Mesendoderm (in vitro differentiated cells): ENCODE measurements around the gene FAM200B.

Source experiments
- DNase-seq: peaks from one replicate; pipeline ENCODE4 v3.0.0; 2013
- H2AK5ac ChIP-seq: 2 replicates; pipeline ENCODE4 v1.6.1; 2013; ENCODE audit warnings: low read length, inconsistent platforms
- H2BK120ac ChIP-seq: 2 replicates; pipeline ENCODE4 v1.6.1; 2013; ENCODE audit warnings: low read depth, mild to moderate bottlenecking, low read length, moderate library complexity, mixed read lengths
- H2BK15ac ChIP-seq: replicated peaks from 2 replicates; pipeline ENCODE4 v1.6.1; 2013; ENCODE audit warnings: low read depth, mild to moderate bottlenecking, moderate library complexity
- H2BK5ac ChIP-seq: 2 replicates; pipeline ENCODE4 v1.6.1; 2013; ENCODE audit warnings: low read length, inconsistent platforms
- H3K18ac ChIP-seq: 2 replicates; pipeline ENCODE4 v1.6.1; 2013; ENCODE audit warnings: mild to moderate bottlenecking, low read length, mixed read lengths
- H3K23ac ChIP-seq: one replicate; pipeline ENCODE4 v1.6.1; 2013; ENCODE audit warnings: low read length
- H3K27ac ChIP-seq: 2 replicates; pipeline ENCODE4 v1.5.1; 2013; ENCODE audit warnings: low read depth, mild to moderate bottlenecking, inconsistent platforms, low read length, moderate library complexity
- H3K27me3 ChIP-seq: 2 replicates; pipeline ENCODE4 v1.6.1; 2013; ENCODE audit warnings: low read length, control low read depth, mild to moderate bottlenecking, inconsistent platforms; ENCODE audit not compliant: insufficient read depth, poor library complexity
- H3K36me3 ChIP-seq: 2 replicates; pipeline ENCODE4 v1.6.1; 2013; ENCODE audit warnings: low read length, inconsistent platforms; ENCODE audit not compliant: control insufficient read depth, insufficient read depth
- H3K4ac ChIP-seq: one replicate; pipeline ENCODE4 v1.6.1; 2013; ENCODE audit warnings: low read depth, mild to moderate bottlenecking, low read length, moderate library complexity
- H3K4me1 ChIP-seq: 2 replicates; pipeline ENCODE4 v1.6.1; 2013; ENCODE audit warnings: low read depth, low read length, inconsistent platforms; ENCODE audit not compliant: control insufficient read depth
- H3K4me2 ChIP-seq: 2 replicates; pipeline ENCODE4 v1.6.1; 2013; ENCODE audit warnings: low read length
- H3K4me3 ChIP-seq: 2 replicates; pipeline ENCODE4 v1.5.1; 2013; ENCODE audit warnings: mild to moderate bottlenecking, low read length
- H3K56ac ChIP-seq: one replicate; pipeline ENCODE4 v1.6.1; 2013; ENCODE audit warnings: low read length
- H3K79me1 ChIP-seq: 2 replicates; pipeline ENCODE4 v1.6.1; 2013; ENCODE audit warnings: low read length, inconsistent platforms
- H3K79me2 ChIP-seq: 2 replicates; pipeline ENCODE4 v1.6.1; 2013; ENCODE audit warnings: mild to moderate bottlenecking, low read length; ENCODE audit not compliant: control insufficient read depth, insufficient read depth
- H3K9ac ChIP-seq: 2 replicates; pipeline ENCODE4 v1.6.1; 2013; ENCODE audit warnings: low read length, inconsistent platforms
- H4K5ac ChIP-seq: one replicate; pipeline ENCODE4 v1.6.1; 2013; ENCODE audit warnings: low read length
- H4K8ac ChIP-seq: one replicate; pipeline ENCODE4 v1.6.1; 2013; ENCODE audit warnings: low read depth, mild to moderate bottlenecking, control low read depth, low read length, moderate library complexity
- WGBS: extraction: QIAGEN DNeasy Blood & Tissue Kit; methylation state at CpG from one replicate; pipeline ENCODE4 v1.1.7; 2013; ENCODE audit warnings: low lambda C conversion rate, missing lambda C conversion rate; ENCODE audit not compliant: insufficient coverage; ENCODE audit errors: extremely low coverage; 5-methylcytosine and 5-hydroxymethylcytosine counted together

Gene FAM200B

DNA sequence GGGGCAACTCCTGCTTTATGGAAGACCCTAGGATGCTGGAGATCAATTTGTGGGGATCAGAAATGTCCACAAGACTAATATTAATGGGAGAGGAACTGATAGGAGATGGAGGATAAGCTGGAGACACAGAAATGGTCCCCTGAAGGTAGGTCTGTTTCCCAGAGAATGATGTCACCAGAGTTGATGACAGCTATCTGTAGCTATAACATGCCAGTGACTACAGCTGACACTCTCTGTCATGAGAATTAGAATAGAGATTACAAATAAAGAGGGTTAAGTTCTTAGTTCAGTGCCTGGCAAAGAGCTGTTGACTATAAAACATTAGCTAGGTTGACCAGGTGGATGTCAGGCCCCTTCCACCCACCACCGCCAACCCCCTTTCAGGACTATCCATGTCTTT is 30.6 kb downstream of the FAM200B start:
- H3K27ac ChIP-seq = no peak overlapping the region
- no peaks in the 10 kb centered on the region for H3K79me1 ChIP-seq
- H3K4me3 ChIP-seq = no peak overlapping the region
- H3K4me1 ChIP-seq = no peaks in the 10 kb centered on the region
- H4K8ac ChIP-seq = no peak overlapping the region
- no peak overlapping the region for H3K4me2 ChIP-seq
- H3K79me2 ChIP-seq = no peaks in the 10 kb centered on the region
- no peaks in the 10 kb centered on the region for H3K36me3 ChIP-seq
- no CpG with 5 or more reads among the region's 1 CpG for WGBS
- no peak overlapping the region for H3K18ac ChIP-seq
- no peaks in the 10 kb centered on the region for H3K27me3 ChIP-seq
- H3K4ac ChIP-seq = no peak overlapping the region
- no peak overlapping the region for H4K5ac ChIP-seq
- no peak overlapping the region for H3K56ac ChIP-seq
- H2BK15ac ChIP-seq = no peak overlapping the region
- no peak for DNase-seq
- H2AK5ac ChIP-seq = no peak overlapping the region
- no peak overlapping the region for H3K23ac ChIP-seq
- no peak overlapping the region for H3K9ac ChIP-seq
- H2BK120ac ChIP-seq = no peak overlapping the region
- no peak overlapping the region for H2BK5ac ChIP-seq

DNA sequence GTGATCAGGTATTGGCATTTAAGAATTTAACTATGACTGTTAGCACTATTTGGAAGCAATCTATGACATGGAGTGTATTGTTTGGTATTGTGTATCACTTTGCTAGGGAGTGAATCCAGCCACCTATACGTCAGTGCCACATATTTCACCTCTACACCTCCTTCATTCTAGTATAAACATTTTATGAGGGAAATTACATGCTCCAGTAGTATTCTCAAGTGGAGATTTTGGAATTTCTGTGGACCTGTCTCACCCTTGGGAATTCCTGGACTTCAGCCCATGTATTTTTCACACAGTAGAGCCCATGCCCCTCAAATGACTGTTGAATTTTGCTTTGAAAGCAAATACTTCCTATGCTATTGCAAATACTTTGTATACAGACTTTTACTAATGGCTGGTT is 32.5 kb downstream of the FAM200B start:
- no peak overlapping the region for H3K4me3 ChIP-seq
- H3K36me3 ChIP-seq = no peaks in the 10 kb centered on the region
- no peaks in the 10 kb centered on the region for H3K4me1 ChIP-seq
- no peak overlapping the region for H3K9ac ChIP-seq
- H2BK5ac ChIP-seq = no peak overlapping the region
- no peak overlapping the region for H4K5ac ChIP-seq
- no peak overlapping the region for H3K4me2 ChIP-seq
- H3K23ac ChIP-seq = no peak overlapping the region
- H3K56ac ChIP-seq = no peak overlapping the region
- H3K27me3 ChIP-seq = no peaks in the 10 kb centered on the region
- no peak overlapping the region for H2BK120ac ChIP-seq
- H4K8ac ChIP-seq = no peak overlapping the region
- H3K18ac ChIP-seq = no peak overlapping the region
- no peak overlapping the region for H2BK15ac ChIP-seq
- no peak overlapping the region for H2AK5ac ChIP-seq
- DNase-seq = no peak
- H3K79me2 ChIP-seq = no peaks in the 10 kb centered on the region
- no peak overlapping the region for H3K4ac ChIP-seq
- no CpG with 5 or more reads among the region's 1 CpG for WGBS
- H3K79me1 ChIP-seq = no peaks in the 10 kb centered on the region
- no peak overlapping the region for H3K27ac ChIP-seq

DNA sequence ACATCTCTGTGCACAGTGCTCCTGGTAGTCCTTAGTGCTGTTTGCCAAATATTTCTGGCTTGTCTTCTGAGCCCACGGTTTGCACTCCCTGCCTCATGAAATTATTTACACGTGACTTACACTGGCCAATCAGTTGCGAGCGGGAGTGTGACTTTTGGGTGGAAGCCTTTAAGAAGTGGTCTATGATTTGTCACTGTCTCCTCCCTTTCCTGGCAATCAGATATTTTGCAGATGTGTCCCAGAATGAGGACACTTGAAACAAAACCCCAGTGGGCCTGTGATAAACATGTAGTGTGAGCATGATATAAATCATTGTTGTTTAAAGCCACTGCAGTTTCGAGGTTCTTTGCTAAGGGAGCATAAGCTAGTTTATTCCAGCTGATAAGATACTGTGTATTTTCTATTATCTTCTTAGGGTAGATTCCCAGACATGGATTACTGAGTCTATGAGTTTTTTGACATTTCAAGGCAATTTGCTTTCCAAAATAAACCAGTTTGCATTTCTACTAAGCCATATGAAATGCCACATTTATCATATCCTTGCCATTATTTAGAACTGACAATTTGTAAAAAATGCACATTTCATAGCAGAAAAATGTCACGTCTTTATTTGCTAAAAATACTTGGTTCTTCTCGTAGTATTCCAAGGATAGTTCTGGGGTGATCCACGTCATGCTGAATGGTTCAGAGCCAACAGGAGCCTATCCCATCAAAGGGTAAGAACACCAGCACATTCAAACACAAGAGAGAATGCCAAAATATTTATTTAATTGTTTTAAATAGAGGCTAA is 33.2 kb downstream of the FAM200B start:
- WGBS = no CpG with 5 or more reads among the region's 8 CpGs
- Histone ChIP-seq H2BK5ac (no peak overlapping the region), H3K9ac (no peak overlapping the region), H3K27me3 (no peaks in the 10 kb centered on the region), H3K36me3 (no peaks in the 10 kb centered on the region), H3K18ac (no peak overlapping the region), H3K4me2 (no peak overlapping the region), H2AK5ac (no peak overlapping the region), H4K5ac (no peak overlapping the region), H3K56ac (no peak overlapping the region), H3K4me3 (no peak overlapping the region), H3K4ac (no peak overlapping the region), H3K4me1 (no peaks in the 10 kb centered on the region), H2BK120ac (no peak overlapping the region), H3K79me2 (no peaks in the 10 kb centered on the region), H4K8ac (no peak overlapping the region), H3K27ac (no peak overlapping the region), H3K79me1 (no peaks in the 10 kb centered on the region), H2BK15ac (no peak overlapping the region), H3K23ac (no peak overlapping the region)
- DNase-seq = no peak

DNA sequence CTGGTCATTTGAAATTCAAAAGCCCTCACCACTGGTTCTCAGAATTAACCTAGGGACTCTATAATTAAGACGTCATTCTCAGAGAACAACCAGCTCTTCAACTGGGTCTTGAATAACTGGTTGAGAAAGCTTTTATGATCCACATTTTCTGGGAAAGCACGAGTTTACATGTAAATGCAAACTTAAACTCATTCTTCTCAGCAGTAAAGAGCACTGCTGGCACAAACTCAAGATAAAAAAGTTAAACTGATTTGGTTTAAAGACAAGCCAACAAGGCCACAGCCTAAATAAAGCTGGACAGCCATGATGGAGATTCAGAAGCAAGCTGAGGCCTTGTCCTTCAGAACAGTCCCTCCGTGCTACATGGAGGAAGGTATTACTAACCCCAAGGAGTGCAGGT is 34.5 kb downstream of the FAM200B start:
- Histone ChIP-seq H3K79me1 (no peaks in the 10 kb centered on the region), H3K9ac (no peak overlapping the region), H3K4ac (no peak overlapping the region), H3K23ac (no peak overlapping the region), H3K4me2 (no peak overlapping the region), H3K4me1 (no peaks in the 10 kb centered on the region), H3K56ac (no peak overlapping the region), H3K79me2 (no peaks in the 10 kb centered on the region), H2BK5ac (no peak overlapping the region), H2AK5ac (no peak overlapping the region), H4K5ac (no peak overlapping the region), H4K8ac (no peak overlapping the region), H3K18ac (no peak overlapping the region), H3K27me3 (no peaks in the 10 kb centered on the region), H2BK120ac (no peak overlapping the region), H3K4me3 (no peak overlapping the region), H3K36me3 (no peaks in the 10 kb centered on the region), H2BK15ac (no peak overlapping the region), H3K27ac (no peak overlapping the region)
- no CpG with 5 or more reads among the region's 3 CpGs for WGBS
- no peak for DNase-seq

DNA sequence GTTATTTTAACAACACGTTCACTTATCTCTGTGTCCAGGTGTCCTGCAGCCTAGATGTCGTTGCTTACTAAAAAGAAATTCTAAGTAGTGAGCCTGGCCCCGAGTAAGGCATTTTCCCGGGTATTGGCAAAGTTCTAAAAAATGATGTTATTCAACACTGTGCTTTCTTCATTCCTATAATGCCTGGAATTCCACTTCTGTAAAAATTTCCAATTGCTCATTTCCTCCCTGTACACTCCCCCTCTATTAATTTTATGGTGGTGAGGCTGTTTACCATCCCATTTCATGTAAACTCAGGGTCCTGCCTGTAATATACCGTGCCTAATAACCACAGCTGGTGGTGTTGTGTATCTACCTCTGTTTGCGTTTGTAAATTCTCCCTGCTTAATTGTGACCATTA is 35.5 kb downstream of the FAM200B start:
- H3K9ac ChIP-seq = no peak overlapping the region
- H3K4me2 ChIP-seq = no peak overlapping the region
- H3K79me2 ChIP-seq = no peaks in the 10 kb centered on the region
- H3K56ac ChIP-seq = no peak overlapping the region
- WGBS = no CpG with 5 or more reads among the region's 6 CpGs
- H2BK15ac ChIP-seq = no peak overlapping the region
- no peak overlapping the region for H2AK5ac ChIP-seq
- DNase-seq = no peak
- no peaks in the 10 kb centered on the region for H3K79me1 ChIP-seq
- H3K23ac ChIP-seq = no peak overlapping the region
- no peak overlapping the region for H3K4me3 ChIP-seq
- no peak overlapping the region for H2BK5ac ChIP-seq
- no peaks in the 10 kb centered on the region for H3K4me1 ChIP-seq
- no peak overlapping the region for H4K5ac ChIP-seq
- no peak overlapping the region for H3K4ac ChIP-seq
- H3K27ac ChIP-seq = no peak overlapping the region
- H2BK120ac ChIP-seq = no peak overlapping the region
- H3K36me3 ChIP-seq = no peaks in the 10 kb centered on the region
- no peak overlapping the region for H3K18ac ChIP-seq
- no peak overlapping the region for H4K8ac ChIP-seq
- no peaks in the 10 kb centered on the region for H3K27me3 ChIP-seq
